HCT116 (cell line): ENCODE measurements around the gene KCNK3. TPM values are rescaled to one million over a fixed set of nuclear protein-coding genes. Genes with fewer than 3 reads are reported as not detected.

Experiments used
- ATAC-seq: fragments of 200-7000 bp; cut with Tn5 transposase; 2 replicates; pipeline ENCODE4 v1.9.1; 2020; ENCODE audit warnings: mild to moderate bottlenecking, moderate library complexity
- BruUV-seq: library from RNA; stranded (reverse); fragments of 400-500 nt; replicated peaks from 2 replicates; lab custom pipeline; 2021; lab: Mats Ljungman, UMichigan
- CTCF ChIA-PET: fragments of 300-600 bp; sonication (Branson Sonifier 250); formaldehyde crosslinking; loops from one replicate; lab custom pipeline; 2021; ENCODE audit warnings: antibody characterized with exemption; lab: Charles Lee
- POLR2A ChIA-PET: fragments of 300-600, 350-600 bp; sonication (Branson Sonifier 250); formaldehyde crosslinking; loops from one replicate; lab custom pipeline; 2021; ENCODE audit warnings: antibody characterized with exemption; lab: Charles Lee
- RAD21 ChIA-PET, 2 experiments: fragments of 300-600 bp; sonication (Branson Sonifier 250); formaldehyde crosslinking; loops; one replicate each; lab custom pipeline; 2023; ENCODE audit warnings: low total read pairs in 2 of 2; ENCODE audit not compliant: uncharacterized antibody in 2 of 2, unreplicated experiment in 2 of 2, low non-redundant PET in 1 of 2; lab: Charles Lee
- DNase-seq: peaks from one replicate; pipeline ENCODE4 v3.0.0-alpha.2; 2010; ENCODE audit warnings: low read depth, low spot score
- H2AFZ ChIP-seq: fragments of 200-600 bp; shearing (Covaris generic), sonication (generic); 2 replicates; pipeline ENCODE4 v1.6.1; 2017; ENCODE audit warnings: low read depth, mixed run types, mixed read lengths, antibody characterized with exemption, low read length; ENCODE audit not compliant: poor library complexity, severe bottlenecking
- H3K27ac ChIP-seq: 2 replicates; pipeline ENCODE4 v1.5.1; 2012; ENCODE audit warnings: low read depth, low read length
- H3K27me3 ChIP-seq: fragments of 200-600 bp; sonication (generic); 2 replicates; pipeline ENCODE4 v1.6.1; 2016; ENCODE audit warnings: mixed run types, low read length, mixed read lengths; ENCODE audit not compliant: insufficient read depth
- H3K36me3 ChIP-seq, 2 experiments: fragments of 200-500 bp in 1 of 2; fragments of 200-600 bp in 1 of 2; sonication (Bioruptor generic) in 1 of 2; sonication (generic) in 1 of 2; 2 replicates each; pipeline versions ENCODE4 v1.5.1 to v1.6.1; 2014 to 2016; ENCODE audit warnings: low read length in 2 of 2, inconsistent platforms in 1 of 2, mixed read lengths in 1 of 2, mixed run types in 1 of 2; ENCODE audit not compliant: insufficient read depth in 2 of 2, control insufficient read depth in 1 of 2
- H3K4me1 ChIP-seq, 2 experiments: fragments of 200-600 bp in 1 of 2; sonication (generic) in 1 of 2; 2 replicates each; pipeline versions ENCODE4 v1.5.1 to v1.6.1; 2012 to 2017; ENCODE audit warnings: low read length in 2 of 2, inconsistent platforms in 1 of 2, mild to moderate bottlenecking in 1 of 2, mixed read lengths in 1 of 2, mixed run types in 1 of 2, moderate library complexity in 1 of 2; ENCODE audit not compliant: insufficient read depth in 2 of 2, control insufficient read depth in 1 of 2
- H3K4me2 ChIP-seq: fragments of 200-600 bp; sonication (generic); 2 replicates; pipeline ENCODE4 v1.6.1; 2017; ENCODE audit warnings: mixed run types, low read length, mixed read lengths
- H3K4me3 ChIP-seq, 2 experiments: fragments of 200-600 bp in 1 of 2; sonication (generic) in 1 of 2; replicated peaks in 1 of 2; 2 replicates each; pipeline ENCODE4 v1.5.1; 2011 to 2016; ENCODE audit warnings: low read length in 2 of 2, control low read depth in 1 of 2, low read depth in 1 of 2, mild to moderate bottlenecking in 1 of 2, mixed read lengths in 1 of 2, mixed run types in 1 of 2
- H3K79me2 ChIP-seq: fragments of 200-600 bp; sonication (generic); 2 replicates; pipeline ENCODE4 v1.6.1; 2017; ENCODE audit warnings: mild to moderate bottlenecking, mixed run types, low read length, moderate library complexity, mixed read lengths; ENCODE audit not compliant: insufficient read depth
- H3K9ac ChIP-seq: fragments of 200-600 bp; sonication (generic); 2 replicates; pipeline ENCODE4 v1.6.1; 2016; ENCODE audit warnings: low read length, mixed read lengths
- H3K9me2 ChIP-seq: fragments of 200-600 bp; sonication (generic), shearing (Covaris generic); 2 replicates; pipeline ENCODE4 v1.6.1; 2017; ENCODE audit warnings: mixed run types, mild to moderate bottlenecking, moderate library complexity; ENCODE audit not compliant: insufficient read depth
- H3K9me3 ChIP-seq, 2 experiments: fragments of 200-500 bp in 1 of 2; fragments of 200-600 bp in 1 of 2; sonication (Bioruptor generic) in 1 of 2; sonication (generic) in 1 of 2; 2 replicates each; pipeline ENCODE4 v1.6.1; 2014 to 2017; ENCODE audit warnings: low read length in 2 of 2, mixed read lengths in 2 of 2, inconsistent platforms in 1 of 2, low read depth in 1 of 2, mild to moderate bottlenecking in 1 of 2, mixed run types in 1 of 2, moderate library complexity in 1 of 2; ENCODE audit not compliant: control insufficient read depth in 1 of 2, insufficient read depth in 1 of 2
- H4K20me1 ChIP-seq: fragments of 200-600 bp; sonication (generic), shearing (Covaris generic); 2 replicates; pipeline ENCODE4 v1.6.1; 2017; ENCODE audit warnings: mixed run types, mild to moderate bottlenecking, moderate library complexity; ENCODE audit not compliant: insufficient read depth
- CBX3 ChIP-seq: IDR thresholded peaks from 2 replicates; pipeline ENCODE4 v1.6.1; 2012; ENCODE audit warnings: low read depth
- CTCF ChIP-seq, 3 experiments: fragments of 200-600 bp in 1 of 3; sonication (generic) in 1 of 3; IDR thresholded peaks in 2 of 3; conservative IDR thresholded peaks in 1 of 3; 2 replicates each; pipeline ENCODE4 v1.5.1; 2012 to 2017; ENCODE audit warnings: low read depth in 2 of 3, low read length in 2 of 3, antibody characterized with exemption in 1 of 3, borderline replicate concordance in 1 of 3, control low read depth in 1 of 3, mild to moderate bottlenecking in 1 of 3, mixed read lengths in 1 of 3, mixed run types in 1 of 3, moderate library complexity in 1 of 3; ENCODE audit not compliant: insufficient read depth in 1 of 3
- EGR1 ChIP-seq: IDR thresholded peaks from 2 replicates; pipeline ENCODE4 v1.6.1; 2012; ENCODE audit warnings: low read depth
- ELF1 ChIP-seq: IDR thresholded peaks from 2 replicates; pipeline ENCODE4 v1.6.1; 2012; ENCODE audit warnings: low read depth, borderline replicate concordance
- FOSL1 ChIP-seq: IDR thresholded peaks from 2 replicates; pipeline ENCODE4 v1.6.1; 2012; ENCODE audit warnings: low read depth
- JUND ChIP-seq: IDR thresholded peaks from 2 replicates; pipeline ENCODE4 v1.6.1; 2012
- MAX ChIP-seq: IDR thresholded peaks from 2 replicates; pipeline ENCODE4 v1.6.1; 2012
- POLR2A ChIP-seq: IDR thresholded peaks from 2 replicates; pipeline ENCODE4 v1.7.0; 2011; ENCODE audit warnings: borderline replicate concordance; ENCODE audit not compliant: insufficient read depth, insufficient read length; ENCODE audit errors: extremely low read depth
- RAD21 ChIP-seq: IDR thresholded peaks from 2 replicates; pipeline ENCODE4 v1.6.1; 2012; ENCODE audit warnings: low read depth, mild to moderate bottlenecking
- SIN3A ChIP-seq: IDR thresholded peaks from 2 replicates; pipeline ENCODE4 v1.6.1; 2012; ENCODE audit warnings: low read depth
- SRF ChIP-seq: IDR thresholded peaks from 2 replicates; pipeline ENCODE4 v1.6.1; 2012; ENCODE audit warnings: low read depth
- YY1 ChIP-seq: IDR thresholded peaks from 2 replicates; pipeline ENCODE4 v1.6.1; 2011; ENCODE audit warnings: low read length, low read depth, moderate library complexity, mild to moderate bottlenecking; ENCODE audit not compliant: insufficient replicate concordance; ENCODE audit errors: extremely low read depth
- ZBTB33 ChIP-seq: IDR thresholded peaks from 2 replicates; pipeline ENCODE4 v1.6.1; 2011; ENCODE audit warnings: mild to moderate bottlenecking, low read length, moderate library complexity; ENCODE audit not compliant: insufficient replicate concordance; ENCODE audit errors: extremely low read depth
- ZNF274 ChIP-seq: fragments of 200-500 bp; sonication (Bioruptor generic); IDR thresholded peaks from 2 replicates; pipeline ENCODE4 v1.6.1; 2014; ENCODE audit warnings: mild to moderate bottlenecking, low read depth, low read length, inconsistent platforms
- intact Hi-C: fragments of 100-400 bp; cut with micrococcal nuclease; formaldehyde crosslinking; loops from 2 replicates; pipeline ENCODE4 v1.10.0; 2022
- total RNA-seq: library from RNA; stranded (reverse); gene quantifications from one replicate; pipeline ENCODE4 v1.2.1, GENCODE V29; 2021; ENCODE audit not compliant: unreplicated experiment

KCNK3 gene
- total RNA-seq, 1 experiment from 2014 or later: 0.71 TPM

GRCh38 chr2:26648516-26648915 is 44.0 kb upstream of the KCNK3 start (continued):
- TF ChIP-seq ZBTB33: no peak
- TF ChIP-seq CTCF (IDR thresholded peaks at IDR 0.05 in 2 of 3, conservative IDR thresholded peaks at IDR 0.05 in 1 of 3; ENCODE audit: borderline replicate concordance in 1 of 3, insufficient read depth in 1 of 3, low read depth in 2 of 3, low read length in 2 of 3): no peak
- no peak for TF ChIP-seq EGR1
- TF ChIP-seq SRF: no peak
- no peak for TF ChIP-seq SIN3A
- TF ChIP-seq POLR2A: no peak

GRCh38 chr2:26649322-26649721 is 43.2 kb upstream of the KCNK3 start:
- RAD21 ChIA-PET: no interaction called here
- no peak overlapping the region for H2AFZ ChIP-seq
- H3K9me3 ChIP-seq: no peaks in the 10 kb centered on the region
- no peak overlapping the region for H3K4me3 ChIP-seq
- DNase-seq (no peak), ATAC-seq (no peak)
- no peak overlapping the region for H3K27ac ChIP-seq
- POLR2A ChIA-PET: no interaction called here
- no peaks in the 10 kb centered on the region for H3K79me2 ChIP-seq
- H4K20me1 ChIP-seq: no peaks in the 10 kb centered on the region
- no peak overlapping the region for H3K4me2 ChIP-seq
- intact Hi-C loops: no loop called here
- H3K9ac ChIP-seq: no peak overlapping the region
- H3K9me2 ChIP-seq: no peaks in the 10 kb centered on the region
- H3K27me3 ChIP-seq: peaks cover 24% of the 10 kb centered on the region
- CTCF ChIA-PET: no interaction called here
- H3K36me3 ChIP-seq: no peaks in the 10 kb centered on the region
- BruUV-seq: no TSS peak
- no peaks in the 10 kb centered on the region for H3K4me1 ChIP-seq
- no peak for TF ChIP-seq SRF
- TF ChIP-seq EGR1: no peak
- TF ChIP-seq MAX: no peak
- no peak for TF ChIP-seq ZBTB33
- no peak for TF ChIP-seq FOSL1
- TF ChIP-seq CBX3: no peak
- TF ChIP-seq POLR2A: no peak
- TF ChIP-seq JUND: no peak
- no peak for TF ChIP-seq ZNF274
- TF ChIP-seq RAD21: no peak
- TF ChIP-seq YY1: no peak
- TF ChIP-seq ELF1: no peak
- no peak for TF ChIP-seq CTCF (IDR thresholded peaks at IDR 0.05 in 2 of 3, conservative IDR thresholded peaks at IDR 0.05 in 1 of 3; ENCODE audit: borderline replicate concordance in 1 of 3, insufficient read depth in 1 of 3, low read depth in 2 of 3, low read length in 2 of 3)
- TF ChIP-seq SIN3A: no peak
